Thyroid gland (tissue), 4 donors: ENCODE data around the gene ENTPD8. TPM values are rescaled to one million over a fixed set of nuclear protein-coding genes. Genes with fewer than 3 reads are reported as not detected.

ENCODE experiments used
- DNase-seq, 2 donors: peaks; one replicate each; pipeline ENCODE4 v3.0.0-alpha.2; 2019
- H3K27ac ChIP-seq, 3 donors: fragments of 200-600 bp; sonication (generic); 1 replicate in 2 of 3; 2 replicates in 1 of 3; pipeline ENCODE4 v1.5.1; 2016 to 2019; ENCODE audit warnings: mild to moderate bottlenecking in 1 of 3, moderate library complexity in 1 of 3
- H3K27me3 ChIP-seq: fragments of 200-600 bp; sonication (generic); one replicate; pipeline ENCODE4 v1.5.1; 2019
- H3K36me3 ChIP-seq, 2 donors: fragments of 200-600 bp; sonication (generic); one replicate each; pipeline ENCODE4 v1.5.1; 2016 to 2019
- H3K4me1 ChIP-seq, 2 donors: fragments of 200-600 bp; sonication (generic); one replicate each; pipeline ENCODE4 v1.5.1; 2017 to 2019
- H3K4me3 ChIP-seq, 3 donors: fragments of 200-600 bp; sonication (generic); replicated peaks in 1 of 3; 1 replicate in 2 of 3; 2 replicates in 1 of 3; pipeline ENCODE4 v1.5.1; 2016; ENCODE audit warnings: mild to moderate bottlenecking in 1 of 3
- H3K9me3 ChIP-seq: fragments of 200-600 bp; sonication (generic); one replicate; pipeline ENCODE4 v1.5.1; 2017
- CTCF ChIP-seq, 6 experiments: fragments of 200-600 bp in 3 of 6; fragments of 450-650 bp in 3 of 6; sonication (generic) in 3 of 6; IDR thresholded peaks; one replicate each; pipeline ENCODE4 v1.5.1; 2016 to 2019; ENCODE audit warnings: antibody characterized with exemption in 6 of 6, mild to moderate bottlenecking in 2 of 6, inconsistent platforms in 1 of 6, moderate library complexity in 1 of 6
- POLR2A ChIP-seq, 2 donors: fragments of 450-650 bp; IDR thresholded peaks; one replicate each; pipeline ENCODE4 v1.6.1; 2017; ENCODE audit warnings: antibody characterized with exemption in 2 of 2, mild to moderate bottlenecking in 2 of 2, moderate library complexity in 1 of 2
- WGBS, 2 donors: methylation state at CpG; one replicate each; pipeline ENCODE4 v1.1.5; 2017; 5-methylcytosine and 5-hydroxymethylcytosine counted together
- intact Hi-C: fragments of 100-400 bp; cut with DNase I; formaldehyde crosslinking; loops from one replicate; pipeline ENCODE4 v1.15.1; 2023
- total RNA-seq, 4 donors: library from RNA; depleted of rRNA; stranded (reverse); fragments of >200 nt; gene quantifications; one replicate each; pipeline ENCODE4 v1.2.3, GENCODE V29; 2016

The ENTPD8 gene
- total RNA-seq, 4 donors from 2014 or later: 0.29 to 0.78 TPM; not detected in 2

GRCh38 chr9:137422604-137423513 is 18.3 kb downstream of the ENTPD8 start, which contains the start of the genes EXD3 and NOXA1:
Gene EXD3, minus strand, starts transcription at chr9:137423162. Its CDS starts 27,805 bp downstream, at chr9:137395357.
Gene NOXA1, plus strand, starts transcription at chr9:137423393. Its CDS starts 137 bp downstream, at chr9:137423530.
- TF ChIP-seq POLR2A (IDR thresholded peaks at IDR 0.05) (peak in 1 of 2 donors; percentile 63), CTCF (IDR thresholded peaks at IDR 0.05) (peak in 5 of 6 experiments; percentile 30 to 91 (median 78))
- 0% methylated on average over 1 to 11 of the region's 113 CpGs for WGBS, 2 donors
- DNase-seq: peak; percentile 92 to 94
- Histone ChIP-seq H3K27me3 (no peaks in the 10 kb centered on the region), H3K4me3 (peak within 1 kb of the TSS; percentile 37 to 97 (median 65)), H3K9me3 (no peaks in the 10 kb centered on the region), H3K27ac (peak within 1 kb of the TSS; percentile 54 to 83 (median 70)), H3K36me3 (no peaks in the 10 kb centered on the region), H3K4me1 (peaks cover 7 to 18% of the 10 kb centered on the region in 2 donors)
- intact Hi-C loops: no loop called here

GRCh38 chr9:137421838-137422603 is 19.1 kb downstream of the ENTPD8 start:
- peaks cover 7 to 18% of the 10 kb centered on the region in 2 donors for H3K4me1 ChIP-seq
- TF ChIP-seq POLR2A (IDR thresholded peaks at IDR 0.05) (no peak), CTCF (IDR thresholded peaks at IDR 0.05) (no peak)
- peak overlapping the region; percentile 32 to 97 (median 56) for H3K4me3 ChIP-seq
- H3K27me3 ChIP-seq: no peaks in the 10 kb centered on the region
- H3K36me3 ChIP-seq: no peaks in the 10 kb centered on the region
- WGBS, 2 donors: 2 to 5% methylated on average over 11 of the region's 11 CpGs
- peak overlapping the region in 2 of 3 donors; percentile 6 to 31 for H3K27ac ChIP-seq
- intact Hi-C loops: no loop called here
- no peaks in the 10 kb centered on the region for H3K9me3 ChIP-seq
- no peak for DNase-seq

- TF ChIP-seq CTCF (IDR thresholded peaks at IDR 0.05) (no peak), POLR2A (IDR thresholded peaks at IDR 0.05) (no peak)
- intact Hi-C loops: no loop called here
These were observed 23.8 kb downstream of the ENTPD8 start for GRCh38 chr9:137417161-137418021.

GRCh38 chr9:137416563-137417151 is 24.5 kb downstream of the ENTPD8 start:
- Histone ChIP-seq H3K27me3 (no peaks in the 10 kb centered on the region), H3K36me3 (no peaks in the 10 kb centered on the region), H3K9me3 (no peaks in the 10 kb centered on the region), H3K4me1 (peaks cover 4 to 16% of the 10 kb centered on the region in 2 donors), H3K4me3 (no peak overlapping the region), H3K27ac (peak overlapping the region in 1 of 3 donors; percentile 61)
- WGBS, 2 donors: 89 to 97% methylated on average over 21 to 26 of the region's 45 CpGs
- TF ChIP-seq CTCF (IDR thresholded peaks at IDR 0.05) (no peak), POLR2A (IDR thresholded peaks at IDR 0.05) (no peak)
- DNase-seq: no peak
- intact Hi-C loops: no loop called here

More at GRCh38 chr9:137417161-137418021, 23.8 kb downstream of the ENTPD8 start:
- Histone ChIP-seq H3K9me3 (no peaks in the 10 kb centered on the region), H3K4me1 (peaks cover 7 to 15% of the 10 kb centered on the region in 2 donors), H3K27ac (peak overlapping the region in 1 of 3 donors; percentile 61), H3K36me3 (no peaks in the 10 kb centered on the region), H3K27me3 (no peaks in the 10 kb centered on the region), H3K4me3 (no peak overlapping the region)
- WGBS, 2 donors: 90 to 92% methylated on average over 64 to 71 of the region's 99 CpGs
- no peak for DNase-seq
